Measurements from ENCODE around the gene IRS1.

Gene IRS1

GRCh38 chr2:226742347-226742746, 57.3 kb downstream of the IRS1 start:
- Histone ChIP-seq H3K36me3 (ENCODE audit: insufficient read depth) (no peaks in the 10 kb centered on the region), H3K27ac (no peak overlapping the region), H2AFZ (ENCODE audit: low read depth) (no peak overlapping the region), H3K27me3 (ENCODE audit: insufficient read depth, low read depth) (no peaks in the 10 kb centered on the region), H3K9ac (no peak overlapping the region), H3K4me2 (no peak overlapping the region), H3K79me2 (ENCODE audit: insufficient read depth, low read depth) (no peaks in the 10 kb centered on the region), H3K4me3 (IDR thresholded peaks at IDR 0.05; ENCODE audit: insufficient read depth, low read depth, low read length) (no peak overlapping the region), H3K4me1 (ENCODE audit: low read depth, poor library complexity, severe bottlenecking) (no peaks in the 10 kb centered on the region), H4K20me1 (ENCODE audit: insufficient read depth) (no peaks in the 10 kb centered on the region)
- TF ChIP-seq CTCF (conservative IDR thresholded peaks at IDR 0.05; ENCODE audit: low read depth, low read length) = no peak

GRCh38 chr2:226740039-226740648, 59.5 kb downstream of the IRS1 start:
- no peak for TF ChIP-seq CTCF (conservative IDR thresholded peaks at IDR 0.05; ENCODE audit: low read depth, low read length)
- Histone ChIP-seq H3K79me2 (ENCODE audit: insufficient read depth, low read depth) (no peaks in the 10 kb centered on the region), H2AFZ (ENCODE audit: low read depth) (no peak overlapping the region), H3K4me3 (IDR thresholded peaks at IDR 0.05; ENCODE audit: insufficient read depth, low read depth, low read length) (no peak overlapping the region), H3K27me3 (ENCODE audit: insufficient read depth, low read depth) (no peaks in the 10 kb centered on the region), H3K4me2 (no peak overlapping the region), H3K4me1 (ENCODE audit: low read depth, poor library complexity, severe bottlenecking) (no peaks in the 10 kb centered on the region), H3K27ac (no peak overlapping the region), H3K9ac (no peak overlapping the region), H4K20me1 (ENCODE audit: insufficient read depth) (no peaks in the 10 kb centered on the region), H3K36me3 (ENCODE audit: insufficient read depth) (no peaks in the 10 kb centered on the region)

DNA sequence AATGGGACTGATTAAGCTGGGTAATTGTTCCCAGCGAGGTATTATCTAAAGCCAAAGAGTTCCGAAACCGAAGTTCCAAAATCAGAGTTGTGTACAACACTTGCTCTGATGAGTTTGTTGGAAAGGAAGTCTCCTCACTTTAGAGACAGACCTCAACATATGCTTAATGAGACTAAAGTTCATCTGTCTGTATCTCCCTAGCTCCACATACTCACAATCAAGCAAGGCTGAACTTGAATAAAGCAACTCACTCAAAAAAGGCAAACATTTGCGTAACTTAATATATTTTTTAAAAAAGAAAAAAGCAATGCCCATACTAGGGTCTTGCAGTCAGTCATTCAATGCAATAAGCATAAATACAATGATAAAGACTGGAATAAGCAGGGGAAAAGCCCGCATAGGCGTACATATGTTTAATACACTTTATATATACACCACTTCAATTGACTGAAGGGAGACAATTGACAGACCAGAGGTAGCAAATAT, 60.0 kb downstream of the IRS1 start:
- Histone ChIP-seq H2AFZ (ENCODE audit: low read depth) (no peak overlapping the region), H3K36me3 (ENCODE audit: insufficient read depth) (no peaks in the 10 kb centered on the region), H3K27me3 (ENCODE audit: insufficient read depth, low read depth) (no peaks in the 10 kb centered on the region), H3K79me2 (ENCODE audit: insufficient read depth, low read depth) (no peaks in the 10 kb centered on the region), H3K9ac (no peak overlapping the region), H3K27ac (no peak overlapping the region), H3K4me3 (IDR thresholded peaks at IDR 0.05; ENCODE audit: insufficient read depth, low read depth, low read length) (no peak overlapping the region), H3K4me1 (ENCODE audit: low read depth, poor library complexity, severe bottlenecking) (no peaks in the 10 kb centered on the region), H3K4me2 (no peak overlapping the region), H4K20me1 (ENCODE audit: insufficient read depth) (no peaks in the 10 kb centered on the region)
- TF ChIP-seq CTCF (conservative IDR thresholded peaks at IDR 0.05; ENCODE audit: low read depth, low read length) = no peak

GRCh38 chr2:226738821-226739544, 60.6 kb downstream of the IRS1 start:
- Histone ChIP-seq H4K20me1 (ENCODE audit: insufficient read depth) (no peaks in the 10 kb centered on the region), H3K4me2 (no peak overlapping the region), H3K36me3 (ENCODE audit: insufficient read depth) (no peaks in the 10 kb centered on the region), H3K4me3 (IDR thresholded peaks at IDR 0.05; ENCODE audit: insufficient read depth, low read depth, low read length) (no peak overlapping the region), H3K27ac (no peak overlapping the region), H3K4me1 (ENCODE audit: low read depth, poor library complexity, severe bottlenecking) (no peaks in the 10 kb centered on the region), H3K9ac (no peak overlapping the region), H3K79me2 (ENCODE audit: insufficient read depth, low read depth) (no peaks in the 10 kb centered on the region), H3K27me3 (ENCODE audit: insufficient read depth, low read depth) (no peaks in the 10 kb centered on the region), H2AFZ (ENCODE audit: low read depth) (no peak overlapping the region)
- no peak for TF ChIP-seq CTCF (conservative IDR thresholded peaks at IDR 0.05; ENCODE audit: low read depth, low read length)

All from KMS-11 (cell line).